GM18873 (cell line): ENCODE measurements around the gene ORM1.

Experiments
- ATAC-seq: cut with Tn5 transposase; IDR thresholded peaks from one replicate; pipeline ENCODE4 v1.9.1; 2021; ENCODE audit warnings: mild to moderate bottlenecking, moderate library complexity, moderate number of reproducible peaks; ENCODE audit not compliant: unreplicated experiment, low FRiP score

ORM1 gene

GRCh38 chr9:114357911-114358328, 35.0 kb downstream of the ORM1 start:
- no peak for ATAC-seq

GRCh38 chr9:114359801-114360200, 36.9 kb downstream of the ORM1 start:
- no peak for ATAC-seq

GRCh38 chr9:114361542-114361941, 38.6 kb downstream of the ORM1 start:
- ATAC-seq, result no peak

- ATAC-seq, result no peak
These were observed 39.5 kb downstream of the ORM1 start for GRCh38 chr9:114362394-114362793.

- ATAC-seq, result no peak
These were observed 40.5 kb downstream of the ORM1 start for GRCh38 chr9:114363424-114363823.

GRCh38 chr9:114364134-114365041, 41.5 kb downstream of the ORM1 start:
- no peak for ATAC-seq

GRCh38 chr9:114365194-114365593, 42.3 kb downstream of the ORM1 start:
- no peak for ATAC-seq

- no peak for ATAC-seq
These were observed 43.6 kb downstream of the ORM1 start for GRCh38 chr9:114366334-114367128.

GRCh38 chr9:114367366-114367765, 44.5 kb downstream of the ORM1 start:
- no peak for ATAC-seq

GRCh38 chr9:114367772-114368569, 45.1 kb downstream of the ORM1 start:
- no peak for ATAC-seq

- ATAC-seq, result no peak
These were observed 46.6 kb downstream of the ORM1 start for GRCh38 chr9:114369216-114370130.

GRCh38 chr9:114370251-114370967, 47.5 kb downstream of the ORM1 start:
- no peak for ATAC-seq

- ATAC-seq, result no peak
These were observed 48.0 kb downstream of the ORM1 start for GRCh38 chr9:114370968-114371320.

GRCh38 chr9:114371343-114371944, 48.5 kb downstream of the ORM1 start:
- ATAC-seq, result no peak

- ATAC-seq, result no peak
These were observed 49.3 kb downstream of the ORM1 start for GRCh38 chr9:114371973-114372917.

- ATAC-seq, result peak; percentile 90
These were observed 50.1 kb downstream of the ORM1 start for GRCh38 chr9:114372921-114373448.

GRCh38 chr9:114373960-114374730, 51.2 kb downstream of the ORM1 start:
- ATAC-seq, result no peak
